ENCODE data around the gene ZNF526. TPM values are rescaled to one million over a fixed set of nuclear protein-coding genes. Genes with fewer than 3 reads are reported as not detected.

Gene ZNF526
- total and polyA plus RNA-seq, 9 of the 15 experiments (the other 6 are each of a cell fraction or from before 2014, with no cell fraction given): 1.3 to 17.9 (median 6.2) TPM

- peak; percentile 93 for TF ChIP-seq ETV5 (CRISPR knock-in tag; IDR thresholded peaks at IDR 0.05; ENCODE audit: low read depth)
- no peak for TF ChIP-seq NR3C1 (CRISPR knock-in tag; IDR thresholded peaks at IDR 0.05)
- no peak for TF ChIP-seq NCOA6 (IDR thresholded peaks at IDR 0.05)
- no peak for TF ChIP-seq GATAD2B (IDR thresholded peaks at IDR 0.05; ENCODE audit: borderline replicate concordance)
- no peak for TF ChIP-seq ZSCAN32 (CRISPR knock-in tag; IDR thresholded peaks at IDR 0.05)
- TF ChIP-seq ZFP30 (CRISPR knock-in tag; IDR thresholded peaks at IDR 0.05; ENCODE audit: borderline replicate concordance): no peak
- no peak for TF ChIP-seq ZNF551 (CRISPR knock-in tag; IDR thresholded peaks at IDR 0.05)
- no peak for TF ChIP-seq ZNF184 (CRISPR knock-in tag; IDR thresholded peaks at IDR 0.05)
- TF ChIP-seq REST (IDR thresholded peaks at IDR 0.05; ENCODE audit: borderline replicate concordance): peak; percentile 51; the same call in 1 of the 2 replicates
- peak; percentile 72 for TF ChIP-seq REST (CRISPR knock-in tag; IDR thresholded peaks at IDR 0.05; ENCODE audit: low read depth)
- peak; percentile 87 for TF ChIP-seq RB1 (IDR thresholded peaks at IDR 0.05; ENCODE audit: low read depth)
- TF ChIP-seq IFI16 (CRISPR knock-in tag; IDR thresholded peaks at IDR 0.05): no peak
- TF ChIP-seq TEAD4 (IDR thresholded peaks at IDR 0.05; ENCODE audit: low read length): no peak
- no peak for TF ChIP-seq TEAD4 (CRISPR knock-in tag; IDR thresholded peaks at IDR 0.05; ENCODE audit: borderline replicate concordance)
- TF ChIP-seq SREBF1 (IDR thresholded peaks at IDR 0.05; ENCODE audit: borderline replicate concordance, low read depth, low read length): peak; percentile 69; the same call in 1 of the 2 replicates
- 0 out of 2 replicates have a peak, but pooled peaks have one; percentile 22 for TF ChIP-seq RBFOX2 (IDR thresholded peaks at IDR 0.05; ENCODE audit: low read depth, low read length)
- no peak for TF ChIP-seq RBBP5 (IDR thresholded peaks at IDR 0.05; ENCODE audit: borderline replicate concordance, insufficient read depth, low read length, poor library complexity, severe bottlenecking)
- no peak for TF ChIP-seq ZNF699 (CRISPR knock-in tag; IDR thresholded peaks at IDR 0.05; ENCODE audit: insufficient replicate concordance)
- peak; percentile 63 for TF ChIP-seq POLR2A (conservative IDR thresholded peaks at IDR 0.05)
- no peak for TF ChIP-seq ELK1 (CRISPR knock-in tag; IDR thresholded peaks at IDR 0.05)
- no peak for TF ChIP-seq PCBP1 (IDR thresholded peaks at IDR 0.05; ENCODE audit: low read depth, low read length, poor library complexity, severe bottlenecking)
Measured at GRCh38 chr19:42244347-42245220, 24.5 kb downstream of the ZNF526 start (continued).

Measured in K562 (cell line).